Caco-2 (cell line): ENCODE data around the gene RASSF4. TPM values are rescaled to one million over a fixed set of nuclear protein-coding genes. Genes with fewer than 3 reads are reported as not detected.

Experiments used
- BruUV-seq: library from RNA; stranded (reverse); fragments of 400-500 nt; replicated peaks from 2 replicates; lab custom pipeline; 2021; lab: Mats Ljungman, UMichigan
- CTCF ChIA-PET: fragments of 300-600 bp; sonication (Branson Sonifier 250); formaldehyde crosslinking; loops from one replicate; lab custom pipeline; 2022; ENCODE audit warnings: antibody characterized with exemption; lab: Charles Lee
- POLR2A ChIA-PET: fragments of 300-600 bp; sonication (Branson Sonifier 250); formaldehyde crosslinking; loops from one replicate; lab custom pipeline; 2022; ENCODE audit warnings: antibody characterized with exemption; lab: Charles Lee
- DNase-seq, 2 experiments: peaks; one replicate each; pipeline versions ENCODE4 v3.0.0 to v3.0.0-alpha.2; 2020 to 2022
- H3K27me3 ChIP-seq: replicated peaks from 2 replicates; pipeline ENCODE4 v1.6.0; 2011; ENCODE audit warnings: low read length; ENCODE audit not compliant: control insufficient read depth, insufficient read depth
- H3K36me3 ChIP-seq: 2 replicates; pipeline ENCODE4 v1.5.1; 2011; ENCODE audit warnings: low read length; ENCODE audit not compliant: control insufficient read depth, insufficient read depth
- H3K4me1 ChIP-seq: fragments of 250-450 bp; sonication (Bioruptor Pico); 2 replicates; pipeline ENCODE4 v1.5.1; 2020; ENCODE audit warnings: mild to moderate bottlenecking
- H3K4me3 ChIP-seq: 2 replicates; pipeline ENCODE4 v1.5.1; 2011; ENCODE audit warnings: low read depth, mild to moderate bottlenecking, control low read depth, low read length
- H3K9me3 ChIP-seq: fragments of 250-450 bp; sonication (Bioruptor Pico); 2 replicates; pipeline ENCODE4 v1.5.1; 2020; ENCODE audit warnings: mild to moderate bottlenecking, moderate library complexity
- H3K27ac Mint-ChIP-seq: one replicate; pipeline ENCODE4 v1.8.0; 2022; ENCODE audit warnings: mixed read lengths; ENCODE audit not compliant: unreplicated experiment
- H3K27me3 Mint-ChIP-seq: one replicate; pipeline ENCODE4 v1.8.0; 2022; ENCODE audit warnings: mixed read lengths; ENCODE audit not compliant: insufficient read depth, unreplicated experiment
- H3K36me3 Mint-ChIP-seq: one replicate; pipeline ENCODE4 v1.8.0; 2022; ENCODE audit warnings: mild to moderate bottlenecking, mixed read lengths; ENCODE audit not compliant: insufficient read depth, unreplicated experiment
- H3K4me1 Mint-ChIP-seq: one replicate; pipeline ENCODE4 v1.8.0; 2022; ENCODE audit warnings: low read depth, mixed read lengths; ENCODE audit not compliant: unreplicated experiment
- H3K4me3 Mint-ChIP-seq: one replicate; pipeline ENCODE4 v1.8.0; 2022; ENCODE audit warnings: mild to moderate bottlenecking, moderate library complexity, mixed read lengths; ENCODE audit not compliant: unreplicated experiment
- H3K9me3 Mint-ChIP-seq: one replicate; pipeline ENCODE4 v1.8.0; 2022; ENCODE audit warnings: mixed read lengths; ENCODE audit not compliant: unreplicated experiment
- intact Hi-C: fragments of 100-400 bp; cut with micrococcal nuclease; formaldehyde crosslinking; loops from one replicate; pipeline ENCODE4 v1.10.0; 2022; ENCODE audit not compliant: unreplicated experiment
- total RNA-seq: library from RNA; stranded (reverse); gene quantifications from 2 replicates; pipeline ENCODE4 v1.2.3, GENCODE V29; 2022
- TF ChIP-seq, protein P1 (sequence below), 2 experiments: fragments of 200-600 bp in 1 of 2; IDR thresholded peaks; 1 replicate in 1 of 2; 2 replicates in 1 of 2; pipeline versions ENCODE4 v1.5.1 to v1.8.0; 2011 to 2022; ENCODE audit warnings: antibody characterized with exemption in 1 of 2, control low read depth in 1 of 2, inconsistent platforms in 1 of 2, low read depth in 1 of 2, low read length in 1 of 2, mild to moderate bottlenecking in 1 of 2, moderate library complexity in 1 of 2; ENCODE audit not compliant: insufficient read depth in 1 of 2, severe bottlenecking in 1 of 2, unreplicated experiment in 1 of 2

Gene RASSF4
- total RNA-seq, 1 experiment from 2014 or later: 55.6 TPM

DNA sequence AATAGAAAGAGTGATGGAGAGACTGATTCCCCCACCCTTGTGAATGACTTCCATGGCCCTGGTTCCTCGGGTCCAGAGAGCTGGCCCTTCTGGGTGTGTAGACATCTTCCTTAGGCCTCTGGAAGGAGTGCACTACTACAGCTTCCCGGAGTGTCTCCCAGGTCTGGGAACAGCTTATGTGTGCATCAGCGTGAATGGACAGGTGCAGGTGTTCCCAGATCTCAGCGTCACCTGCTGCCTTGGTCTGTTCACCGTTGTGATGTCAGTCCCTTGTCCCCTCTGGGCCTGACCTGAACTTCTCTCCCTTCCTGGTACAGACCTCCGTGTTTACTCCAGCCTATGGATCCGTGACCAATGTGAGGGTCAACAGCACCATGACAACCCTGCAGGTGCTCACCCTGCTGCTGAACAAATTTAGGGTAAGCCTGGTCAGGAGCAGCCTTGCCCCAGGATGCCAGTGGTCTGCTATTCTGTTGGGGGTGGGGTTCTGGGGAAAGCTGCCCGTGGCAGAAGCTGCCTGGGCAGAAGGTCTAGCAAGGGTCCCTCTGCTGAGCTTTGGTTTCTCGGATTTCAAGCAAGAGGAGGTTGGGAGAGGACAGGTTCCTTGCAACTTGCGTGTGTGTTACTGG, 29.5 kb downstream of the RASSF4 start:
- Mint-ChIP-seq H3K4me3 (no peak overlapping the region), H3K9me3 (no peaks in the 10 kb centered on the region), H3K4me1 (peaks cover 38% of the 10 kb centered on the region), H3K36me3 (peaks cover 24% of the 10 kb centered on the region), H3K27me3 (no peaks in the 10 kb centered on the region), H3K27ac (peak overlapping the region; percentile 86)
- no peaks in the 10 kb centered on the region for H3K27me3 ChIP-seq
- TF ChIP-seq, protein P1, sequence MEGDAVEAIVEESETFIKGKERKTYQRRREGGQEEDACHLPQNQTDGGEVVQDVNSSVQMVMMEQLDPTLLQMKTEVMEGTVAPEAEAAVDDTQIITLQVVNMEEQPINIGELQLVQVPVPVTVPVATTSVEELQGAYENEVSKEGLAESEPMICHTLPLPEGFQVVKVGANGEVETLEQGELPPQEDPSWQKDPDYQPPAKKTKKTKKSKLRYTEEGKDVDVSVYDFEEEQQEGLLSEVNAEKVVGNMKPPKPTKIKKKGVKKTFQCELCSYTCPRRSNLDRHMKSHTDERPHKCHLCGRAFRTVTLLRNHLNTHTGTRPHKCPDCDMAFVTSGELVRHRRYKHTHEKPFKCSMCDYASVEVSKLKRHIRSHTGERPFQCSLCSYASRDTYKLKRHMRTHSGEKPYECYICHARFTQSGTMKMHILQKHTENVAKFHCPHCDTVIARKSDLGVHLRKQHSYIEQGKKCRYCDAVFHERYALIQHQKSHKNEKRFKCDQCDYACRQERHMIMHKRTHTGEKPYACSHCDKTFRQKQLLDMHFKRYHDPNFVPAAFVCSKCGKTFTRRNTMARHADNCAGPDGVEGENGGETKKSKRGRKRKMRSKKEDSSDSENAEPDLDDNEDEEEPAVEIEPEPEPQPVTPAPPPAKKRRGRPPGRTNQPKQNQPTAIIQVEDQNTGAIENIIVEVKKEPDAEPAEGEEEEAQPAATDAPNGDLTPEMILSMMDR (IDR thresholded peaks at IDR 0.05; ENCODE audit: insufficient read depth in 1 of 2, low read depth in 1 of 2, low read length in 1 of 2, severe bottlenecking in 1 of 2, unreplicated experiment in 1 of 2): no peak
- intact Hi-C loops: no loop called here
- peaks cover 42% of the 10 kb centered on the region for H3K4me1 ChIP-seq
- ChIA-PET CTCF (interaction anchor here (1.5 to 3.0 kb wide), 5 partner anchors 8 to 56 kb away, joined by 4 to 34 read pairs (median 8); no protein-coding TSS in a partner anchor), POLR2A (interaction anchor here (0.6 kb wide), 1 partner anchor 10 kb away, joined by 3 read pairs; the partner anchor contains the start of gene DEPP1)
- BruUV-seq: no TSS peak
- no peak overlapping the region for H3K4me3 ChIP-seq
- H3K9me3 ChIP-seq: no peaks in the 10 kb centered on the region
- 0 out of 2 replicates have a peak, but pooled peaks cover 1% of the 10 kb centered on the region for H3K36me3 ChIP-seq
- peak in 1 of 2 experiments; percentile 31 for DNase-seq

DNA sequence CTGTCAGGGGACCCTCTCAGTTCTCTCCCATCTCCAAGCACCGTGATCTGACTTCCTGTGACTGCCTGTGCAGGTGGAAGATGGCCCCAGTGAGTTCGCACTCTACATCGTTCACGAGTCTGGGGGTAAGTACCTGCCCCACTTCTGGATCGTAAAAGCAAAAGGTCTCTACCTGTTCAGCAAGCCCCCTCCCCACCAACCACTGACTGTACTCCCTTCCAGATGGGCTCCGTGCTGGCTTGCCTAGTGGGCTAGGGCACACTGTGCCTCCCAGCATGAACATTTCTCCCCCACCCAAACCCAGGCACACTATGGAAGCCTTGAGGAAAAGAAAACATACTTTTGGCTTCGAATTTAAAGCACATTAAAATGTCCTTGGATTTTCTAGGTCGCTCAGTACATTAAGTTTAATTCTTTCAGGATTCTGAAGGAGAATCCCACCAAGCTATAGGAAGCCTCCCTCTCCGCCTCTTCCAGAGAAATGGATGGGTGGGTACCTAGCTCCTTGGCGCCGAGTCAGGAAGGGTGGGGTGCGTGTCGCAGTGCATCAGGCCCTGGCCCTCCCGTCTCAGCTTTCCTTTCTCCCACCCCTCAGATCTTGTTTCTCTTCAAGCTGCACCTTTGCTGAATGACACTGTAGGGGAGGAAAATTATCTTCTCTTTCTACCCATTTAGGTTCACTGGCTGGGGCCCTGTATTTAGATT, 30.1 kb downstream of the RASSF4 start:
- Mint-ChIP-seq H3K4me1 (peaks cover 44% of the 10 kb centered on the region), H3K9me3 (no peaks in the 10 kb centered on the region), H3K36me3 (peaks cover 24% of the 10 kb centered on the region), H3K27ac (peak overlapping the region; percentile 86), H3K4me3 (peak overlapping the region; percentile 37), H3K27me3 (no peaks in the 10 kb centered on the region)
- 0 out of 2 replicates have a peak, but pooled peaks cover 1% of the 10 kb centered on the region for H3K36me3 ChIP-seq
- H3K9me3 ChIP-seq: no peaks in the 10 kb centered on the region
- ChIA-PET CTCF (interaction anchor here (0.7 to 3.0 kb wide), 13 partner anchors 9 to 894 kb away, joined by 3 to 34 read pairs (median 4); partner anchors contain the start of gene DEPP1), POLR2A (interaction anchor here (0.6 to 1.4 kb wide), 4 partner anchors 11 to 42 kb away, joined by 3 to 20 read pairs (median 6); partner anchors contain the start of genes DEPP1 and RASSF4)
- H3K27me3 ChIP-seq: no peaks in the 10 kb centered on the region
- TF ChIP-seq, protein P1 (IDR thresholded peaks at IDR 0.05; ENCODE audit: insufficient read depth in 1 of 2, low read depth in 1 of 2, low read length in 1 of 2, severe bottlenecking in 1 of 2, unreplicated experiment in 1 of 2): no peak
- H3K4me1 ChIP-seq: peaks cover 49% of the 10 kb centered on the region
- BruUV-seq: no TSS peak
- peak in 1 of 2 experiments; percentile 20 for DNase-seq
- intact Hi-C loops: loop anchor here (1.0 kb wide), 4 partner anchors 14 to 57 kb away; partner anchors contain the start of gene RASSF4
- no peak overlapping the region for H3K4me3 ChIP-seq

DNA sequence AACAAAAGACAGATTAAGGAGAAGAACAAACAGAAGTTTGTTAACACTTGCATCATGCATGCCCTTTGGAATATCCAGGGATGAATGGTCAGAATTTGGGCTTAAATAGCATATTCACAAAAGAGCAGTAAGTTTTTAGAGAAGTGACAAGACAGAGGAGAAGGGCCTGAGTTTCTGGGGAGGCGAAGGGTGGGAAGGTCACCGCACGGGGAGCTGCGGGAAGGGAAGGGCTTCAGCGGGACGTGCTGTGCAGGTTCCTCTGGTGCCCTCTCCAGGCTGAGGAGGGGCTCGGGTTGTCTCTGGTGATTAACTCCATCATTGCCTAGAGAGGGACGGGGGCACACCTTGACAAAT, 30.7 kb downstream of the RASSF4 start:
- H3K9me3 Mint-ChIP-seq: no peaks in the 10 kb centered on the region
- H3K9me3 ChIP-seq: no peaks in the 10 kb centered on the region
- intact Hi-C loops: loop anchor here (1.0 kb wide), 4 partner anchors 15 to 58 kb away; partner anchors contain the start of gene RASSF4
- H3K27me3 ChIP-seq: no peaks in the 10 kb centered on the region
- H3K27me3 Mint-ChIP-seq: no peaks in the 10 kb centered on the region
- H3K4me3 ChIP-seq: no peak overlapping the region
- peaks cover 23% of the 10 kb centered on the region for H3K36me3 Mint-ChIP-seq
- BruUV-seq: no TSS peak
- POLR2A ChIA-PET: interaction anchor here (0.6 to 1.4 kb wide), 4 partner anchors 12 to 57 kb away, joined by 3 to 20 read pairs (median 4); partner anchors contain the start of gene DEPP1
- H3K4me3 Mint-ChIP-seq: peak overlapping the region; percentile 37
- peaks cover 51% of the 10 kb centered on the region for H3K4me1 ChIP-seq
- DNase-seq: peak; percentile 76 to 86
- H3K4me1 Mint-ChIP-seq: peaks cover 48% of the 10 kb centered on the region
- H3K36me3 ChIP-seq: no peaks in the 10 kb centered on the region
- CTCF ChIA-PET: interaction anchor here (0.7 to 3.0 kb wide), 14 partner anchors 9 to 893 kb away, joined by 3 to 34 read pairs (median 4); partner anchors contain the start of genes DEPP1 and RASSF4
- peak overlapping the region; percentile 86 for H3K27ac Mint-ChIP-seq
- TF ChIP-seq, protein P1 (IDR thresholded peaks at IDR 0.05; ENCODE audit: insufficient read depth in 1 of 2, low read depth in 1 of 2, low read length in 1 of 2, severe bottlenecking in 1 of 2, unreplicated experiment in 1 of 2): peak; percentile 93 to 95
